ENCODE results near the gene CLCN7.

The CLCN7 gene

GRCh38 chr16:1407753-1408152 is 67.1 kb downstream of the CLCN7 start:
- DNase-seq (ENCODE audit: low read depth in 4 of 4, low spot score in 1 of 4) = no peak

- no peak for DNase-seq (ENCODE audit: low read depth in 4 of 4, low spot score in 1 of 4)
Observed at GRCh38 chr16:1403733-1404132, 71.1 kb downstream of the CLCN7 start.

GRCh38 chr16:1403036-1403435 is 71.8 kb downstream of the CLCN7 start:
- DNase-seq (ENCODE audit: low read depth in 4 of 4, low spot score in 1 of 4) = no peak

- no peak for DNase-seq (ENCODE audit: low read depth in 4 of 4, low spot score in 1 of 4)
Observed at GRCh38 chr16:1401758-1402154, 73.1 kb downstream of the CLCN7 start.

- DNase-seq (ENCODE audit: low read depth in 4 of 4, low spot score in 1 of 4) = no peak
Observed at GRCh38 chr16:1401061-1401757, 73.6 kb downstream of the CLCN7 start.

GRCh38 chr16:1398826-1399581 is 75.8 kb downstream of the CLCN7 start:
- DNase-seq (ENCODE audit: low read depth in 4 of 4, low spot score in 1 of 4) = no peak

GRCh38 chr16:1398351-1398750 is 76.5 kb downstream of the CLCN7 start:
- no peak for DNase-seq (ENCODE audit: low read depth in 4 of 4, low spot score in 1 of 4)

GRCh38 chr16:1397779-1398178 is 77.0 kb downstream of the CLCN7 start:
- DNase-seq (ENCODE audit: low read depth in 4 of 4, low spot score in 1 of 4) = no peak

GRCh38 chr16:1395444-1396031 is 79.3 kb downstream of the CLCN7 start:
- no peak for DNase-seq (ENCODE audit: low read depth in 4 of 4, low spot score in 1 of 4)
